Activated gamma-delta T cell (primary cell): ENCODE measurements around the gene FADS3.

ENCODE experiments used
- DNase-seq: peaks from one replicate; lab custom pipeline; 2025; lab: John Stamatoyannopoulos, UW

The FADS3 gene

GRCh38 chr11:61855939-61856680, 35.2 kb downstream of the FADS3 start:
- no peak for DNase-seq

GRCh38 chr11:61854966-61855714, 36.2 kb downstream of the FADS3 start:
- no peak for DNase-seq

- DNase-seq = no peak
Measured at GRCh38 chr11:61854206-61854895, 37.0 kb downstream of the FADS3 start.

- DNase-seq = no peak
Measured at GRCh38 chr11:61853698-61854169, 37.6 kb downstream of the FADS3 start.

- no peak for DNase-seq
Measured at GRCh38 chr11:61851900-61852295, 39.4 kb downstream of the FADS3 start.

- DNase-seq = no peak
Measured at GRCh38 chr11:61851113-61851899, 40.0 kb downstream of the FADS3 start.

- DNase-seq = no peak
Measured at GRCh38 chr11:61850687-61851086, 40.7 kb downstream of the FADS3 start.

- DNase-seq = no peak
Measured at GRCh38 chr11:61848631-61849030, 42.7 kb downstream of the FADS3 start.

GRCh38 chr11:61847914-61848581, 43.3 kb downstream of the FADS3 start:
- DNase-seq = no peak

- DNase-seq = no peak
Measured at GRCh38 chr11:61846362-61847020, 44.9 kb downstream of the FADS3 start.

- DNase-seq = no peak
Measured at GRCh38 chr11:61844909-61845565, 46.3 kb downstream of the FADS3 start.

GRCh38 chr11:61842528-61842820, 48.9 kb downstream of the FADS3 start:
- no peak for DNase-seq

- DNase-seq = no peak
Measured at GRCh38 chr11:61841636-61842527, 49.5 kb downstream of the FADS3 start.

- DNase-seq = no peak
Measured at GRCh38 chr11:61840371-61840770, 51.0 kb downstream of the FADS3 start.

- DNase-seq = no peak
Measured at GRCh38 chr11:61839742-61840141, 51.6 kb downstream of the FADS3 start.

- no peak for DNase-seq
Measured at GRCh38 chr11:61838921-61839320, 52.4 kb downstream of the FADS3 start.

GRCh38 chr11:61838501-61838900, 52.8 kb downstream of the FADS3 start:
- DNase-seq = no peak

GRCh38 chr11:61837411-61838005, 53.8 kb downstream of the FADS3 start:
- DNase-seq = no peak

- DNase-seq = no peak
Measured at GRCh38 chr11:61836193-61836592, 55.2 kb downstream of the FADS3 start.
